HG02678 (cell line): ENCODE measurements around the gene NRXN3.
"Not testable (repeated sequence)": the region's sequence is repeated elsewhere in the genome, so short reads cannot be mapped to it uniquely, and the experiment has no call there.

ENCODE experiments used
- ATAC-seq: cut with Tn5 transposase; IDR thresholded peaks from one replicate; pipeline ENCODE4 v1.9.1; 2021; ENCODE audit warnings: mild to moderate bottlenecking, moderate library complexity; ENCODE audit not compliant: unreplicated experiment

Gene NRXN3

GRCh38 chr14:78479127-78479780, 309.1 kb downstream of the NRXN3 start:
- no peak for ATAC-seq

DNA sequence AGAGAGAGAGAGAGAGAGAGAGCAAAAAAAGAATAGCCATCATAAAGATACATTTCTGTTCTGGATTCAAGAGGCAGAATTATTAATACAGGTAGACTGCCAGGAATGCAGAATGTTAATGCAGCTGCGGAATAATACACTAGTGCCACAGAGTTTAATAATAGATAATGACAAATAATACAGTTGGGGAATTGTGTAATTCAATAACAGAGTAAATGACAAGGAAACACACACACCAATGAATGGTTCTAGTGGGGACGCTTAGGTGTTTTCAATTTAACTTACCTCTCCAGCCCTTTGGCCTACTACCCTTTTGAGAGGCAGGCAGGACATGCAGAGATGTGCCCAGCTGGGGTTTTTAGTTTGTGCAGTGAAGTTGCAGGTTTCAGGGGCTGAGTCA, 313.9 kb downstream of the NRXN3 start:
- ATAC-seq: no peak

- no peak for ATAC-seq
These were observed 315.9 kb downstream of the NRXN3 start for GRCh38 chr14:78486081-78486480.

DNA sequence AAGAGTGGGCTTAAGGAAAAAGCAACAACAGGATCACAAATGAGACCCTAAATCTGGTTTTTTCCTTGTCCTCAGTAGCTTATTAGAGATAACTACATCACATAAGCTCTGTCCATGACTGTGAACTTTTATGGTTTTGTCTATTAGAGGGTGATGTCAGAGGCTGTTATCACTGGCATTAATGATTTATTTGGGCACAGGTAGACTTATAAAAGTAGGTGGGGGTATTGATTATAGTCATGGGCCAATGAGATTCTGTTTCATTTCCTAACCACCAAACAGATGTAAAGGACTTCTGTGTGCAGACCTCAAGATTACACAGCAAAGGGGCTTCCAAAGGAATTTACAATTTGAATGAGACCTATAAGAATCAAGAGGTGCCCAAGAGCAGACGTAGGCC, 316.4 kb downstream of the NRXN3 start:
- no peak for ATAC-seq

DNA sequence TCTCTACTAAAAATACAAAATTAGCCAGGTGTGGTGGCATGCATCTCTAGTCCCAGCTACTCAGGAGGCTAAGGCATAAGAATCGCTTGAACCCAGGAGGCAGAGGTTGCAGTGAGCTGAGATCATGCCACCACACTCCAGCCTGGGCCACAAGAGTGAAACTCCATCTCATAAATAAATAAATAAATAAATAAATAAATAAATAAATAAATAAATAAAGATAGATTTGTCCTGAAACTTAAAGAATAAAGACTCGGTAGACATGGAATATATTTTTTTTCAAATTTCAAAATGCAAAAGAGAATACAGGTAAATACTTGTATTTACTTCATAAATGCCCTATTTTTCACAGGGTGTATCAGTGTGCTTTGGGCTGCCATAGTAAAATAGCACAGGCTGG, 317.4 kb downstream of the NRXN3 start:
- not testable (repeated sequence) for ATAC-seq

DNA sequence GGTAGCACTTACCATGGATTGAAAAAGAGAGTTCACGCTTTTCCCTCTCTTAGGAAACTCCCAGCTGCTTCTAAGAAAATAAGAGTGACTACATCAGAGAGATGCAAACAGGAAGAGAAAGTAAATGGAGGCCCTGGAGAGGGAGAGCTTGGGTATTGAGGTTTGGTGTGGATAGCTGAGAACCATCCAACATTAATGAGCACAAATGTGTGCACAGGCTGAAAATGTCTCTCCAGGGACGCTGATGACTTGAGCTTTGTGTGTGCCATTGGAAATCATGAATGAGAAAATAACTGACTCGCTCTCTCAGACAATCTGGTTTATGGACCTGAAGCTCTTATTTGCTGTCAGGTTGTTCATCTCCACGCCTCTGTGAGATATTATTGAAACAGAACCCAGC, 318.8 kb downstream of the NRXN3 start:
- no peak for ATAC-seq

- ATAC-seq: no peak
These were observed 320.9 kb downstream of the NRXN3 start for GRCh38 chr14:78491048-78491447.

- no peak for ATAC-seq
These were observed 328.0 kb downstream of the NRXN3 start for GRCh38 chr14:78498062-78498595.

DNA sequence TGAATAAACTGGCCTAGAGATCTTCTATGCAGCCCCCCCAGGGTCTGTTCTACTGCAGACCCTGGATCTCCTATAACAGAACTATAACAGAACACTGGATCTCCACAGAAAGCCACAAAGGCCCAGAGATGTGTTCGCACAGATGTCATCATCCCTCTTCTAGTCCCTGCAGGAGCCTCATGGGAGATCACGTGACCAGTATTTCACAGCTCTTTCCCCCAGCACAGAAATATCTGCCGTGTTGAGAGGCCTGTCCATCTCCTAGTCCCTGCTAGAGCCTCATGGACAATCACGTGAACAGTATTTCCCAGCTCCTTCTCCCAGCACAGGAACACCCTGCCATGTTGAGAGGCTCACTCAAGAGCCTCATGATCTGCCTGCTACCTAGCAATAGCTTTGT, 331.7 kb downstream of the NRXN3 start:
- ATAC-seq: no peak

DNA sequence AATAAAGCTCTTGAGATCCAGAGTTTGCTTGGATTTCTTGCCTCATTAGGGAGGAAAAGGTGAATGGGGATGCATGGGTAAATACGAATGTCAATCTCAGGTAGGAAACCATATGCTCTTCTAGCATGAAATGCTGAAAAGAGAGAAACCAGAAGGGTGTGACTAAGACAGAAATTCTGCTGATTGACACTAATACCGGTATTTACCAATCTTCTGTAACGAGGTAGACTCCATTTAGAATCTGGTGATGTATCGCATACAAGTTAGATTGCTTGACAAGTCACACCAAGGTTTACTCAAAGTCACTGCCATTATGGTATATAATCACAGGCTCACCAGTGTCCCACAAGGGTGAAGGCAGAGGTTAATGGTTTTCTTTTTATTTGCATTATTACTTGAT, 337.9 kb downstream of the NRXN3 start:
- ATAC-seq: no peak

- no peak for ATAC-seq
These were observed 339.3 kb downstream of the NRXN3 start for GRCh38 chr14:78509516-78509915.

- no peak for ATAC-seq
These were observed 341.8 kb downstream of the NRXN3 start for GRCh38 chr14:78512021-78512420.

- no peak for ATAC-seq
These were observed 349.7 kb downstream of the NRXN3 start for GRCh38 chr14:78519863-78520262.

DNA sequence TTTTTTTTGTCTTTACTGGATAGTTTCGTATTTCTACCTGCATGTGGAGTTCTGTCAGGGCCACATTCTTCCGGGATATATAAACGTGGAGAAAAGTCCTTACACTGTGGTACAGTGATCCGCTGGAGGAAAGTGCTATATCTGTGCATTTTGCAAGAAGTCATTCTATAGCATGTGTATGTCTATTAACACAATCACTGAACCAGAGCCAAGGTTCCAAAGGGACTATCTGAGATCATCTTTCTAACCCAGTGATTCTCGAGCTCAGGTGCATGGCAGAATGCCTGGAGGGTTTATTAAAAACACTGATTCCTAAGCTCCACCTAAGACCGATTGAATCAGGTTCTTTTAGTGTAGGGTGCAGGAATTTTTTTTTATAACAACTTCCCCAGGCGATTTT, 354.0 kb downstream of the NRXN3 start:
- no peak for ATAC-seq

DNA sequence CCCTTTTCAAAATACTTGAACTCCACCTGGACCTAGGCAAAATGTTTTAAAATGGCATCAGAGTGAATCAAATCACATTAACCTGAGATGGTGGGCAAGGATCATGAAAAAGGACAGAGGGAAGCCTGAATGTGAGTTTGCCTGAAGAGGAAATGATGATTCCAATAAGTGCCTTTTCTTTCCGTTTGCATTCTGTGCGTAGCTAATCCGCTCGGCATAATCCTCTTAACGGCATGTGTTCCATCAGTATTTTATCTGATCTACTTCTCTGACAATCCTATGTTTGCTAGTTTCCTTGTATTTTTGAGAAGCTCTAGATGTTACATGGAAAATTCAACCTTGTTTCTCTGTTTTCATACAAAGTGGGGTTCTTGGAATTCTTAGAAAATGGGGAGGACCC, 354.6 kb downstream of the NRXN3 start:
- ATAC-seq: no peak

DNA sequence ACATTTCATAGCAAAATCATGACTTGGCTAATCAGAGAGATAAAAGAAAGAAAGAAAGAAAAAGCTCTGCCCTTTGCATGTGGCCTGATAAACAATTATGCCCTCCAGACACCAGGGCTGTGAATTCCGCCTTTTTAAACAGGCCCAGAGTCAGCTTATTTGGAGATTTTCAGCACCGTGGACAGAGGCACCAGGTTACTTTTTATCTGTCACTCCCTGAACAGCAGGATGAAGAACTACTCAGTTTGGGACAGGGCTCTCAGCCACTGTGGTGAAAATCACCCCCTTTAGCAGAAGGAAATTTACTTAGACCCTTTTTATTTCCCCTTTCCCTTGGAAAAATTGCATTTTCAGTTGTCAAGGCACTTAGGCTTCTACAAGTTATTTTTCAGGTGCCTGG, 359.9 kb downstream of the NRXN3 start:
- ATAC-seq: no peak

- no peak for ATAC-seq
These were observed 364.0 kb downstream of the NRXN3 start for GRCh38 chr14:78534141-78534540.

DNA sequence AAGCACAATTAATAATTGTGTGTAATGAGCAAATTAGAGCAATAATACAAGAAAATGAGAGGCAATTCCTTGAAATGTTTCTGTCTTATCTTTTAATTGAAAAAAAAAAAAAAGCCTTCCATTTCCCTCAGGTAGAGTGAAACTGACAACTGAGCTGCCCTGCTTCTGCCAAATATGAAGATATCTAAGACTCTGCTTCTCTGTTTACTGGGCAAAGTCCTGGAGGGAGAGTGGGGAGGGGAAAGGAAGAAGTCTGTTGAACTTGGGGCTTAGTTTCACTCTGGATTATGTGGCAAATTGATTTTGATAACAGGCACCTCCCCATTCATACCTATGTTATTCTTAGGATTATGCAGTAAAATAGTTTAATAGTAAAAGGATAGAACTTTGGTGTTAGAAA, 364.9 kb downstream of the NRXN3 start:
- ATAC-seq: no peak

DNA sequence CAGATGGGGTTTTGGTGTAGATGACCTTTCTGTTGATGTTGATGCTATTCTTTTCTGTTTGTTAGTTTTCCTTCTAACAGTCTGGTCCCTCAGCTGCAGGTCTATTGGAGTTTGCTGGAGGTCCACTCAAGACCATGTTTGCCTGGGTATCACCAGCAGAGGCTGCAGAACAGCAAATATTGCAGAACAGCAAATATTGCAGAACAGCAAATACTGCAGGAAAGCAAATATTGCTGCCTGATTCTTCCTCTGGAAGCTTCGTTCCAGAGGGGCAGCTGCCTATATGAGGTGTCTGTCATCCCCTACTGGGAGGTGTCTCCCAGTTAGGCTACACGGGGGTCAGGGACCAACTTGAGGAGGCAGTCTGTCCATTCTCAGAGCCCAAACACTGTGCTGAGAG, 371.6 kb downstream of the NRXN3 start:
- not testable (repeated sequence) for ATAC-seq

DNA sequence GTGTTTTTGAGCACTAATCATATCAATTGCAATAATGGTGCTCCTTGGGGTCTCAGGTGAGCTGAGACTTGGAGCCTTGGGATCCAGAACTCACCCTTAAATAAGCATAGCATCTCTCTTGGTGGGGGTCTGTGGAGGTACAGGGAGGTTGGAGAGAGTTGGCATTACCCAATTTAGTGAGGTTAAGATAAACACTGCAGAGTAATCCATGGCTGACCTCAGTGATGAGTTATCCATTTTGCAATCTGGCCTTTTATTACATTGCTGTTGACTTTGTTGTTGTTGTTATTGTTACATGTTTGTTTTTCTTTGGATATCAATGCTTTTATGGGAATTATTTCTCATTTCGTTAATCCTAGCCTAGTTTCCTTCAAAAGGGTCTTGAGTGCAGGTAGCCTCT, 373.3 kb downstream of the NRXN3 start:
- ATAC-seq: no peak

DNA sequence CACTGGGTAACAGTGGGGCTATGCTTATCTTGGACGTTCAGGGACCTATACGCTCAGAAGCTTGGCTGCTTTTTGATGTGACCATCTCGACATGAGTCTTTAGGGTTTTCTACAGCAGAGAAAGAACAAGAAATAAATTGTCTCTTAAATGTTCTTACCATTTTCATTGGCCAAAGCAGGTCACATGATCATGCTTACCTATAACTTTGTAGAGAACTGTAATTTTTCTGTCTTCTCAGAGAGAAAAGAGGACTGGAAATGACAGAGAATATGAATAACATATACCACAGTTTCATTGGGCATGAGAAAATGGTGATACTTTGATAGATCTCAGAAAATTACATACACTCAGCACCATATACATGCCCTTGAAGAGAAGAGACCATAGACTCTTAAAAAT, 390.9 kb downstream of the NRXN3 start:
- no peak for ATAC-seq

- peak; percentile 94 for ATAC-seq
These were observed 396.1 kb downstream of the NRXN3 start for GRCh38 chr14:78566026-78566858.
